ENCODE data around the gene YAP1.
A peak's percentile ranks its signal among the peaks of the same experiment; 100 is the strongest.

YAP1 gene

GRCh38 chr11:102154806-102155205 is 44.6 kb downstream of the YAP1 start:
- H3K9me3 ChIP-seq (ENCODE audit: control insufficient read depth in 5 of 5, low read length in 5 of 5): no peaks in the 10 kb centered on the region
- no peaks in the 10 kb centered on the region for H3K27me3 ChIP-seq (ENCODE audit: control insufficient read depth in 5 of 5, insufficient read depth in 4 of 5, low read length in 5 of 5)
- H3K4me3 ChIP-seq (ENCODE audit: low read depth in 1 of 5, low read length in 5 of 5): no peak overlapping the region
- no peak overlapping the region for H3K9ac ChIP-seq (ENCODE audit: low read length in 5 of 5)
- H3K27ac ChIP-seq (ENCODE audit: low read depth, low read length): peak overlapping the region; percentile 58
- no peaks in the 10 kb centered on the region for H3K36me3 ChIP-seq (ENCODE audit: control insufficient read depth in 5 of 5, insufficient read depth in 5 of 5, low read length in 5 of 5)
- peaks cover 0 to 25% (median 12%) of the 10 kb centered on the region in 5 donors for H3K4me1 ChIP-seq (ENCODE audit: control insufficient read depth in 5 of 5, insufficient read depth in 5 of 5, low read length in 5 of 5)

GRCh38 chr11:102155676-102156075 is 45.4 kb downstream of the YAP1 start:
- Histone ChIP-seq H3K36me3 (ENCODE audit: control insufficient read depth in 5 of 5, insufficient read depth in 5 of 5, low read length in 5 of 5) (no peaks in the 10 kb centered on the region), H3K27me3 (ENCODE audit: control insufficient read depth in 5 of 5, insufficient read depth in 4 of 5, low read length in 5 of 5) (no peaks in the 10 kb centered on the region), H3K9ac (ENCODE audit: low read length in 5 of 5) (no peak overlapping the region), H3K27ac (ENCODE audit: low read depth, low read length) (peak overlapping the region; percentile 48), H3K4me3 (ENCODE audit: low read depth in 1 of 5, low read length in 5 of 5) (no peak overlapping the region), H3K9me3 (ENCODE audit: control insufficient read depth in 5 of 5, low read length in 5 of 5) (no peaks in the 10 kb centered on the region), H3K4me1 (ENCODE audit: control insufficient read depth in 5 of 5, insufficient read depth in 5 of 5, low read length in 5 of 5) (peaks cover 0 to 25% (median 12%) of the 10 kb centered on the region in 5 donors)

GRCh38 chr11:102157219-102157618 is 47.0 kb downstream of the YAP1 start:
- peaks cover 0 to 25% (median 15%) of the 10 kb centered on the region in 5 donors for H3K4me1 ChIP-seq (ENCODE audit: control insufficient read depth in 5 of 5, insufficient read depth in 5 of 5, low read length in 5 of 5)
- no peak overlapping the region for H3K9ac ChIP-seq (ENCODE audit: low read length in 5 of 5)
- peak overlapping the region; percentile 39 for H3K27ac ChIP-seq (ENCODE audit: low read depth, low read length)
- H3K4me3 ChIP-seq (ENCODE audit: low read depth in 1 of 5, low read length in 5 of 5): no peak overlapping the region
- no peaks in the 10 kb centered on the region for H3K27me3 ChIP-seq (ENCODE audit: control insufficient read depth in 5 of 5, insufficient read depth in 4 of 5, low read length in 5 of 5)
- H3K9me3 ChIP-seq (ENCODE audit: control insufficient read depth in 5 of 5, low read length in 5 of 5): no peaks in the 10 kb centered on the region
- peaks cover 0 to under 1% (median 0%) of the 10 kb centered on the region in 5 donors for H3K36me3 ChIP-seq (ENCODE audit: control insufficient read depth in 5 of 5, insufficient read depth in 5 of 5, low read length in 5 of 5)

- H3K27ac ChIP-seq (ENCODE audit: low read depth, low read length): peak overlapping the region; percentile 39
Observed at GRCh38 chr11:102158164-102158735, 48.0 kb downstream of the YAP1 start.

GRCh38 chr11:102163368-102163767 is 53.1 kb downstream of the YAP1 start:
- no peak overlapping the region for H3K4me3 ChIP-seq (ENCODE audit: low read depth in 1 of 5, low read length in 5 of 5)
- H3K4me1 ChIP-seq (ENCODE audit: control insufficient read depth in 5 of 5, insufficient read depth in 5 of 5, low read length in 5 of 5): peaks cover 0 to 6% (median 2%) of the 10 kb centered on the region in 5 donors
- H3K27me3 ChIP-seq (ENCODE audit: control insufficient read depth in 5 of 5, insufficient read depth in 4 of 5, low read length in 5 of 5): no peaks in the 10 kb centered on the region
- H3K27ac ChIP-seq (ENCODE audit: low read depth, low read length): peak overlapping the region; percentile 27
- H3K9me3 ChIP-seq (ENCODE audit: control insufficient read depth in 5 of 5, low read length in 5 of 5): no peaks in the 10 kb centered on the region
- no peak overlapping the region for H3K9ac ChIP-seq (ENCODE audit: low read length in 5 of 5)
- H3K36me3 ChIP-seq (ENCODE audit: control insufficient read depth in 5 of 5, insufficient read depth in 5 of 5, low read length in 5 of 5): peaks cover 3 to 9% (median 5%) of the 10 kb centered on the region in 5 donors

More at GRCh38 chr11:102158164-102158735, 48.0 kb downstream of the YAP1 start:
- no peaks in the 10 kb centered on the region for H3K27me3 ChIP-seq (ENCODE audit: control insufficient read depth in 5 of 5, insufficient read depth in 4 of 5, low read length in 5 of 5)
- H3K9me3 ChIP-seq (ENCODE audit: control insufficient read depth in 5 of 5, low read length in 5 of 5): no peaks in the 10 kb centered on the region
- H3K9ac ChIP-seq (ENCODE audit: low read length in 5 of 5): no peak overlapping the region
- H3K4me1 ChIP-seq (ENCODE audit: control insufficient read depth in 5 of 5, insufficient read depth in 5 of 5, low read length in 5 of 5): peaks cover 0 to 25% (median 17%) of the 10 kb centered on the region in 5 donors
- no peak overlapping the region for H3K4me3 ChIP-seq (ENCODE audit: low read depth in 1 of 5, low read length in 5 of 5)
- peaks cover 1 to 5% (median 2%) of the 10 kb centered on the region in 5 donors for H3K36me3 ChIP-seq (ENCODE audit: control insufficient read depth in 5 of 5, insufficient read depth in 5 of 5, low read length in 5 of 5)

- Histone ChIP-seq H3K9me3 (ENCODE audit: control insufficient read depth in 5 of 5, low read length in 5 of 5) (no peaks in the 10 kb centered on the region), H3K9ac (ENCODE audit: low read length in 5 of 5) (no peak overlapping the region), H3K4me1 (ENCODE audit: control insufficient read depth in 5 of 5, insufficient read depth in 5 of 5, low read length in 5 of 5) (peaks cover 0 to 9% (median 2%) of the 10 kb centered on the region in 5 donors), H3K36me3 (ENCODE audit: control insufficient read depth in 5 of 5, insufficient read depth in 5 of 5, low read length in 5 of 5) (peaks cover 3 to 9% (median 5%) of the 10 kb centered on the region in 5 donors), H3K27me3 (ENCODE audit: control insufficient read depth in 5 of 5, insufficient read depth in 4 of 5, low read length in 5 of 5) (no peaks in the 10 kb centered on the region), H3K4me3 (ENCODE audit: low read depth in 1 of 5, low read length in 5 of 5) (no peak overlapping the region), H3K27ac (ENCODE audit: low read depth, low read length) (no peak overlapping the region)
Observed at GRCh38 chr11:102166175-102167064, 56.2 kb downstream of the YAP1 start.

GRCh38 chr11:102168481-102168880 is 58.2 kb downstream of the YAP1 start:
- H3K27ac ChIP-seq (ENCODE audit: low read depth, low read length): peak overlapping the region; percentile 15
- no peaks in the 10 kb centered on the region for H3K27me3 ChIP-seq (ENCODE audit: control insufficient read depth in 5 of 5, insufficient read depth in 4 of 5, low read length in 5 of 5)
- no peak overlapping the region for H3K9ac ChIP-seq (ENCODE audit: low read length in 5 of 5)
- peaks cover 0 to 3% (median 2%) of the 10 kb centered on the region in 5 donors for H3K36me3 ChIP-seq (ENCODE audit: control insufficient read depth in 5 of 5, insufficient read depth in 5 of 5, low read length in 5 of 5)
- H3K9me3 ChIP-seq (ENCODE audit: control insufficient read depth in 5 of 5, low read length in 5 of 5): no peaks in the 10 kb centered on the region
- peaks cover 0 to 18% (median 9%) of the 10 kb centered on the region in 5 donors for H3K4me1 ChIP-seq (ENCODE audit: control insufficient read depth in 5 of 5, insufficient read depth in 5 of 5, low read length in 5 of 5)
- no peak overlapping the region for H3K4me3 ChIP-seq (ENCODE audit: low read depth in 1 of 5, low read length in 5 of 5)

- no peaks in the 10 kb centered on the region for H3K9me3 ChIP-seq (ENCODE audit: control insufficient read depth in 5 of 5, low read length in 5 of 5)
- H3K36me3 ChIP-seq (ENCODE audit: control insufficient read depth in 5 of 5, insufficient read depth in 5 of 5, low read length in 5 of 5): peaks cover 5 to 10% (median 8%) of the 10 kb centered on the region in 5 donors
- peak overlapping the region in 3 of 5 donors; percentile 30 to 86 (median 63) for H3K9ac ChIP-seq (ENCODE audit: low read length in 5 of 5)
- no peak overlapping the region for H3K4me3 ChIP-seq (ENCODE audit: low read depth in 1 of 5, low read length in 5 of 5)
- peak overlapping the region; percentile 94 for H3K27ac ChIP-seq (ENCODE audit: low read depth, low read length)
- no peaks in the 10 kb centered on the region for H3K27me3 ChIP-seq (ENCODE audit: control insufficient read depth in 5 of 5, insufficient read depth in 4 of 5, low read length in 5 of 5)
- H3K4me1 ChIP-seq (ENCODE audit: control insufficient read depth in 5 of 5, insufficient read depth in 5 of 5, low read length in 5 of 5): peaks cover 0 to 18% (median 9%) of the 10 kb centered on the region in 5 donors
Observed at GRCh38 chr11:102171101-102171500, 60.9 kb downstream of the YAP1 start.

GRCh38 chr11:102172127-102172848 is 62.0 kb downstream of the YAP1 start:
- Histone ChIP-seq H3K9me3 (ENCODE audit: control insufficient read depth in 5 of 5, low read length in 5 of 5) (no peaks in the 10 kb centered on the region), H3K4me1 (ENCODE audit: control insufficient read depth in 5 of 5, insufficient read depth in 5 of 5, low read length in 5 of 5) (peaks cover 0 to 18% (median 9%) of the 10 kb centered on the region in 5 donors), H3K27me3 (ENCODE audit: control insufficient read depth in 5 of 5, insufficient read depth in 4 of 5, low read length in 5 of 5) (no peaks in the 10 kb centered on the region), H3K9ac (ENCODE audit: low read length in 5 of 5) (peak overlapping the region in 3 of 5 donors; percentile 1 to 86 (median 63)), H3K36me3 (ENCODE audit: control insufficient read depth in 5 of 5, insufficient read depth in 5 of 5, low read length in 5 of 5) (peaks cover 5 to 10% (median 8%) of the 10 kb centered on the region in 5 donors), H3K27ac (ENCODE audit: low read depth, low read length) (peak overlapping the region; percentile 94), H3K4me3 (ENCODE audit: low read depth in 1 of 5, low read length in 5 of 5) (no peak overlapping the region)

All from subcutaneous abdominal adipose tissue (tissue), 5 donors.